HepG2 (cell line): ENCODE results near the gene AOX1. TPM values are rescaled to one million over a fixed set of nuclear protein-coding genes. Genes with fewer than 3 reads are reported as not detected.

Source experiments
- HNF1A ChIP-seq, 2 experiments: sonication (generic) in 1 of 2; formaldehyde crosslinking in 1 of 2; IDR thresholded peaks; 2 replicates each; pipeline versions ENCODE4 v1.4.0 to v1.6.1; 2016 to 2020; ENCODE audit warnings: borderline replicate concordance in 1 of 2, low read depth in 1 of 2, mild to moderate bottlenecking in 1 of 2, missing genetic modification reagents in 1 of 2
- MXD4 ChIP-seq: IDR thresholded peaks from 2 replicates; pipeline ENCODE4 v1.6.1; 2016; ENCODE audit warnings: mild to moderate bottlenecking, missing biosample characterization, missing genetic modification reagents
- REL ChIP-seq: sonication (generic); formaldehyde crosslinking; conservative IDR thresholded peaks from 2 replicates; pipeline ENCODE4 v1.8.0; 2022; ENCODE audit warnings: mild to moderate bottlenecking, missing genetic modification reagents, moderate library complexity
- TFDP2 ChIP-seq: sonication (generic); formaldehyde crosslinking; IDR thresholded peaks from 2 replicates; pipeline ENCODE4 v1.4.0; 2020; ENCODE audit warnings: missing genetic modification reagents
- ZFP36 ChIP-seq: fragments of 150-350 bp; IDR thresholded peaks from 2 replicates; pipeline ENCODE4 v1.6.1; 2018; ENCODE audit warnings: borderline replicate concordance, low read length, low read depth; ENCODE audit not compliant: partially characterized antibody
- ZNF121 ChIP-seq: sonication (generic); formaldehyde crosslinking; IDR thresholded peaks from 2 replicates; pipeline ENCODE4 v1.5.0; 2020; ENCODE audit warnings: mild to moderate bottlenecking, missing genetic modification reagents
- ZNF318 ChIP-seq: sonication (generic); formaldehyde crosslinking; IDR thresholded peaks from 2 replicates; pipeline ENCODE4 v1.4.0; 2020; ENCODE audit warnings: mild to moderate bottlenecking, missing genetic modification reagents
- ZNF44 ChIP-seq: sonication (generic); formaldehyde crosslinking; IDR thresholded peaks from 2 replicates; pipeline ENCODE4 v1.5.1; 2020; ENCODE audit warnings: mild to moderate bottlenecking, missing genetic modification reagents
- polyA plus RNA-seq, 8 experiments: library from polyadenylated mRNA; depleted of rRNA in 3 of 8; stranded (reverse) in 7 of 8; unstranded in 1 of 8; fragments of >200 nt; fragmentation: Illumina TruSeq in 4 of 8; extraction: Trizol in 4 of 8; gene quantifications; 2 replicates each; pipeline versions ENCODE4 v1.2.1 to v1.2.3, GENCODE V29; 2011 to 2016; ENCODE audit warnings: low read depth in 4 of 8, missing spikeins in 1 of 8, mixed read lengths in 1 of 8; ENCODE audit not compliant: insufficient read depth in 1 of 8
- total RNA-seq, 5 experiments: library from RNA; depleted of rRNA; stranded (reverse); fragments of >200 nt; fragmentation: Illumina TruSeq; extraction: Trizol; gene quantifications; 2 replicates each; pipeline ENCODE4 v1.2.3, GENCODE V29; 2016; ENCODE audit warnings: low read depth in 1 of 5

The AOX1 gene
- total and polyA plus RNA-seq, 2 of the 13 experiments (the other 11 are each of a cell fraction or from before 2014, with no cell fraction given) = 9.2 to 18.0 TPM

- TF ChIP-seq TFDP2 (CRISPR knock-in tag) = no peak
- TF ChIP-seq ZFP36 = no peak
- TF ChIP-seq REL (CRISPR knock-in tag) = no peak
- TF ChIP-seq MXD4 = no peak
- no peak for TF ChIP-seq ZNF121
- TF ChIP-seq ZNF44 (CRISPR knock-in tag) = no peak
- no peak for TF ChIP-seq HNF1A (IDR thresholded peaks at IDR 0.05; ENCODE audit: low read depth)
- TF ChIP-seq HNF1A (CRISPR knock-in tag; IDR thresholded peaks at IDR 0.05; ENCODE audit: borderline replicate concordance) = no peak
- no peak for TF ChIP-seq ZNF318
These were observed 1.2 kb upstream of the AOX1 start (continued) for GRCh38 chr2:200584639-200585038.
